Effector CD4-positive, alpha-beta T cell (primary cell): ENCODE data around the gene S100A11.

Experiments used
- DNase-seq: peaks from one replicate; pipeline ENCODE4 v3.0.0-alpha.2; 2020

Gene S100A11

DNA sequence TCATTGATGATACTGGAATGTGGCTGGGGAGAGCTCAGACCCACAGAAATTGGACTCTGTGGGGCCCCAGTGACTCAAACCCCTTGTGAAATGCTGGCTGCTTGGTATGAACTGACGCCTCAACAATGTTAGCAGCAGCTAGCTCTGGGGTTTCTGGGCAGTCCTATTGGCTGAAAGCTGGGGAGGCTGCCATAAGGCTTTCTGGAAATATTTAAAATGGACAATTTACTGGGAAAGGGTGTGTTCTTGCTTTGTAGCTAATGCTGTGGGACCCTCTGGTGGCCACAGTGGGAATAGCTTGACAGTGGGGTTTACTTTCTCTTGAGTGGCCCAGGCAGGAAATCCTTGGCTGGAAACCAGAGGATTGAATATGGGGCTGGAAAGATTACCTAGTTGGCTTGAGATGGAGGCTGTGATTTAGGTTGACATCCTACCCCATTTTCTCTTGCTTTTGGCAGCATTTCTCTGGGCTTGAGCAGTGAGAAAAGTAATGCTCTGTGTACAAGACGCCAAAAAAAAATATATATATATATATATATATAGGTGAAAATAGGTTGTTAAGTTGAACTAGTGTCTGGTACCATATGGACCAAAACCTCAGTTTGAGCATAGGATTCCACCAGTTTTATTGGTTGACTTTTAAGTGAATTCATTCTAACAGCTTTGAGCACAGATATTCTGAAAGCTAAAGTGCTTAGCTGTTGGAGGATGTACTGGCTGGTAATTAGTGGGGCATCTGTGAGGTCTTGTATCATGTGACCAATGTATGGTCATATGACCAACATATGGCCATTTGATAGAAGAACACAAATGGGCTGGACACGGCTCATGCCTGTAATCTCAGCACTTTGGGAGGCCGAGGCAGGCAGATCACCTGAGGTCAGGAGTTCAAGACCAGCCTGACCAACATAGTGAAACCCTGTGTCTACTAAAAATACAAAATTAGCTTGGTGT lies 34.9 kb downstream of the S100A11 start:
- peak; percentile 65 for DNase-seq

DNA sequence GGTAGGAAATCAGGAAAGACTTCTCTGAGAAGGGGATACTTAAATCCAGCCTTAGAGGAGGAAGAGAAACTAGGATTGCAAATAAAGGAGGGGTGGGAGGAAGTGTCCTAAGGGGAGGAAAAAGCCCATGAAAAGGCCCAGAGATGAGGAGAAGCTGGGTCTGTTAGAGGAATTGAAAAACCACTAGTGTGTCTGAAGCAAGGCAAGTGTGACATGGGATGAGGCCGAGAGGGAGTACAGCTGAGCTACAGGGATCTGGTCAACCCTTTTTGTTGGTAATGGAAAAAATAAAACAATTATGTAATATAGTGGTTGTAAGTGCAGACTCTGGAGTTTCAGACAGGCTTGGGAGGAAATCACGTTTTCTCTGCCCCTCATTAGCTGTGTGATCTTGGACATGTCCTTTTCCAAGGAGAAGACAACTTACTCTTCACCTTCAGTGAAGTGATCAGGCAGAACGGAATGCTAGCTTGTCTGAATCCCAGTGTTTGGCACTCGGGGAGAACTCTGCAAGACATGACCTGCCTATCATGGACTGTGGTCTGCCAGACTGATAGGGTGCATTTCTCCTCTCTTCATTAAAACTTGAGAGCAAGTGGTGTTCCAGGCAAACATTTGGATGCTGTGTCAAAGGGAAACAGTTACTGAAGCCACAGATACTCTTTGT lies 35.7 kb downstream of the S100A11 start:
- no peak for DNase-seq

DNA sequence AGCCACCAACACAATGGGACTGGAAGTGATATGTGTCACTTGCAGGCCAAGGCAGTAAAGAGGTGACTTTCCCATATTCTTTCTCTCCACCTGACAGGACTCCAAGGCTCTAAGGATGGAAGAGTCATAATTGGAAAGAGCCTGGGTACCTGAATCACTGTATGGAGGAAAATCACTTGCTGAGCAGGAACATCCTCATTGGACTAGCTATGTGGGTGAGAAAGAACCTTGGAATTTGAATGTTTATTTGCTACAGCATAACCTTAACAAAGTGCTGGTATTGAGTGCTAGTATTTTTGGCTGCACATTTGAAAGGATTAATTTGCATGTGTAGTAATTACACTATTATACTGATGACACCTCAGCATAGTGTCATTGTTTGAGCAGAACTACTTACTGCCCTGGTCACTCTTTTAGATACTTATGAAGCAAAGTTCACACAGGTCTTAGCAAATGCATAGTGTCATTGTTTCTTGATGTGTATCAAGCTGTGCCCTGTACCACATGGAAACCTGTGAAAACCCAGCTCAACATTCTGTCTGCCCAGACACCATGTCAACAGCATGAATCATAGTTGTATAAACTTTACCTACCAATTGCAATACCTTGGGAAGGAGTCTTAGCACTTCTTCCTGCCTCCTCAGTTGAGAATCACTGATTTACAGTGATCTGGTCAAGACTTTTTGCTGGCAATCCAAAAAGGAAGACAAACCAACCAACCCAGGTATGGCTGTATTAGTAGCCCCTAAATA lies 38.0 kb downstream of the S100A11 start:
- no peak for DNase-seq

DNA sequence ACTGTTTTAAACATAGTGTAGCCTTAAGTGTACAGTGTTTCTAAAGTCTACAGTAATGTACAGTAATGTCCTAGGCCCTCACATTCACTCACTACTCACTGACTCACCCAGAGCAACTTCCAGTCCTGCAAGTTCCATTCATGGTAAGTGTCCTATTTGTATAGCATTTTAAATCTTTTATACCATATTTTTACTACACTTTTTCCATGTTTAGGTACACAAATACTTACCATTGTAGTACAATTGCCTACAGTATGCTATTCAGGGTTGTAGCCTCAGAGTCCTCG lies 39.6 kb downstream of the S100A11 start:
- DNase-seq = no peak

DNA sequence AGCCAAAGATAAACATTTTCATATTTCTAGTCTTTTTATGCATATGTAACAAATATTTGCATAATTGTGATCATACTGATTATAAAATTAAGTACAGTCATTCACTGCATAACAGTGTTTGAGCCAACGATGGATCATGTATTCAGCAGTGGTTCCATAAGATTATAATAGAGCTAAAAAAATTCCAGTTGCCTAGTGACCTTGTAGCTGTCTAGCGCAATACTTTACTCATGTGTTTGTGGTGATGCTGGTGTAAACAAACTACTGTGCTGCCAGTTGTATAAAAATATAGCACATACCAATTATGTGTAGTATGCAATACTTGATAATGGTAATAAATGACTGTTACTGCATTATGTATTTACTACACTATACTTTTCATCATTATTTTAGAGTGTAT lies 41.0 kb downstream of the S100A11 start:
- DNase-seq = no peak

DNA sequence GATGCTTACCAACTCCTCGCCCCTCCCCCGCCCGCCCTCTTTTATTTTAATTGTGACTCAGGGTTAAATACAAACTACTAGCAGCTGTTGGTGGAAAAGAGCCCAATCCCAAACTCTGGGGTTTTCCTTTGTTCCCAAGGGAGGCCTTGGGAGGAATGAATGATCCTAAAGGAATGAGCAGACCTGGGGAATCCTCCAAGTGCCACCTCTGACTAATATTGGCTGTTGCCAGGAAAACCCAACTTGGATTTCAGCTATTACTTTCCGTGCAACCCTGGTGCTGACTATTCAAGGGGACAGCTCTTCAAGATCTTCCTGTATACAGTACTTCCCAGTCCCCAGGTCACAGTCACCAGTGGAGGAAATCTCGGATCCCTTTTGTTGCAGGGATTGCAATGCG lies 41.8 kb downstream of the S100A11 start:
- no peak for DNase-seq

DNA sequence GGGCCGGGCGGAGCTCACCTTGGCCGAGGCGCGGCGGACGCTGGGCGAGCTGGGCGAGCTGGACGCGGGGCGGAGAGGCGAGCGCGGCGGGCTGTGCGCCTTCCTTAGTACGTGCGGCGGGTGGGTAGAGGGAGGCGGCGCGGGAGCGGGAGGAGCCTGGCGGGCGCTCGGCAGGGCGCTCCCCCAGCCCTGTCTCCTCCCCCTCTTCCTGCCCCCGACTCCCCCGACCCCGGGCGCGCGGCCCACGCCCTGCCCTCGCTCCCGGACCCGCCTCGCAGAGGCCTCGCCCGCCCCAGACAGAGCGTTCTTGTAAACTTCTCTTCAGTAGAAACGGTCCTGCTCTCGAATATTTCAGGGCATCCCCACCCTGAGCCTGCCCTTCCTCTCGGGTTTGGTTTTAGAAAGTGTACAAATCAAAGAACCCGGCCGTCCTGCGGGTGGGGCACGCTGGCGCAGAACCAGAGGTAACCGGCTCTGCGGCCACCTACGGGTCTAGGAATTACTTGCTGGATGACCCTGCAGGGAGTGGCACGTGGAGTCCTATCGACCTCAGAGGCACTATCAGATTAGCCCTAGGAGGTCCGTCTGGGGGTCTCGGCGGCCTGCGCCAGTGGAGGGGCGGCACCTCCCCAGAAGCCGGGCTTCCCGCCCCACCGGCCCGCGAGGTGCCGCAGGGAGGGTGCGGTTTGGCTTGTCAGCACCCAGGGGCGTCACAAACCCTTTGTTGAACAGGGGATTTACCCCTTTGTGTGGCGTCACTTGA lies 42.9 kb downstream of the S100A11 start, which contains the start of gene S100A10:
S100A10 (minus strand) TSS at position 126 of the 763 bp plus-strand sequence. CDS start 7,629 bp downstream, outside the sequence.
- DNase-seq = peak; percentile 72

DNA sequence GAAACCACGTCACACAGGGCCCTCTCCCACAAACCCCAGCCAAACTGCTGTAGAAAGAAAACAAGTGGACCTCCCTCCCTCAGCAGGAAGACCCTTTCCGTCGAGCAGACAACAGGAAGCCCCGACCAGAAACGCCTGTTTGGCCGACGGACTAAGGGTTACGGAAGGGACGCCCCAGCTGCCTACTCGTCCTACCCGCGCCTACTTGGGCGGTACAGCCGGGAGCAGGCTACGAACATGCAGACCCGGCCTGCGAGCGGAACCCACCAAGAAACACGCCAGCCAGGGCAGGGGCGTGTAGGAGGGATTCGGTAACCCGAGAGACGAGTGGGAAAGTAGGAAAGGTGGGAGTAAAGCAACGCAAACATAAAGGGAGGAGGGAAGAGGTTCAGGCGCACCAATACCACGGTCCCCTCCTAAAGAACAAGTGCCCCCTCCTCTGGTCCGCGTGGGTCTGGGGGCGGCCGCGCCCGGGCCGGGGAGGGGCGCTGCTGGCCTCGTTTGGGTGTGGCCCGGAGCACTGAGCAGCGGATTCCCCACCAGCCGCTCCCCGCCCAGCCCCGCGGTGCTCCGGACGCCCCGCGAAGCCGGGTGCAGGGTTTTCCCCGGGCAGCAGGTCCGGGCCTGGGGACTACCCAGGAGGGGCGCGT lies 43.6 kb downstream of the S100A11 start:
- DNase-seq = peak; percentile 14

DNA sequence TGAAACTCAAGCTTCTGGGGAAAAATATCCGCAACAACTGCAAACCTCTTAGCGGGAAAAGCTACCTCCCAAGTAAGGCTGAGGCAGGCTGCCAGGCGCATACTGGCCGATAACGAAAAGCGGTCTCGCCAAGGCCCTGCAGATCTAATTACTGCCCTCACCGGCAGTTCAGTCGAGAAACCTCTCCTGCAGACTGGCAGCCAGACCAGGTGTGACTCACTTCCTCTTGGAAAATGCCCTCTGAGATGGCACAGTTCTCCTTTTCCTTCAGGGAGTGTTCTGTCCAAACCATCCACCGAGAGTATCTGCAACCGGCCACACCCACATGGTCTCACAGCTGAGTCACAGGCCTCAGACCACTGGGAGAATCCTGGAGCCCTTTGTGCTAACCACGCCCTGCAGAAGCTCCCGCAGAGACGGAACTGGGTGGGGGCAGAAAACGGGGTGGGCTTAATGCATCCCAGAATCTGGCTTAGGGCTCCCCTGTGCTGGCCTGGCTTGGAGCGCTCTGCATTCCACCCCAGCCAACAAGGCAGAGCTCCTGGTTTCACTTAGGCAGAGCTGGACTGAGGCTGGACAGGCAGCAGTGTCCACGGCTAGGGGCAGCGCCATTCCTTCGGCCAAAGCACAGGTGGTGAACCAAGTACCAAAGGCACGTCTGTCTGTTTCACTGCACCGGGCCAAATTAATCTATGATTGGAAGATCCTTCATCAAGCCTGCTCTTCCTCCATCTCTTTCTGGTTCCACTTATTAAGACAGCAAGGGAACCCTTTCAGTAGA lies 44.3 kb downstream of the S100A11 start:
- peak; percentile 18 for DNase-seq

DNA sequence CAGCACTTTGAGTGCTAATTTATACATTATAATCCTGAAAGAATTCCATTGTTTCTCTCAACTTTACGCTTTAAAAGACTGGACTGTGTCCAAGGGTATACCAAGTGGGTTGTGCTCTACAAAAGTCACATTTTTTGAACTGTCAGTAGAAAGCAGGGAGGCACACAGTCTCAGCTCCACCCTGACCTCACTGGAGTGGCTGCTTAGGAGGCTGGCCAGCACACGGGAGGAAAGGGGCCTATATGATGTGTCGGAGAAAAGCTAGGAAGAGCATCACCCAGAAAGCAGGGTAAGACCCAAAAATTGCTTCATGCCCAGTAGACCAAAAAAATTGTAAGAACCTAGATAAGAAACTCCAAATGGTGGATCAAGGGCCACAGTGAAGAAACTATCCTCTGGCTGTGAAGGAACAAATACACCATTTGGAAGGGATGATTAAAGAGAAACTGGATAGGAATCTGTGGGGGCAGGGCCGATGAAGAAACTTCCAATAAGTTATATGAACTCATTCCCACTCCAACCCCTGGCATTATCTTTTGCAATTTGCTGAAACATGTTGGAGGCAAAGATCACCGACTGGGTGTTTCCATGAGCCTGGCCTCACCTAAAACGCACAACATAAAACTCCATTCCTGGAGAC lies 45.0 kb downstream of the S100A11 start:
- no peak for DNase-seq

DNA sequence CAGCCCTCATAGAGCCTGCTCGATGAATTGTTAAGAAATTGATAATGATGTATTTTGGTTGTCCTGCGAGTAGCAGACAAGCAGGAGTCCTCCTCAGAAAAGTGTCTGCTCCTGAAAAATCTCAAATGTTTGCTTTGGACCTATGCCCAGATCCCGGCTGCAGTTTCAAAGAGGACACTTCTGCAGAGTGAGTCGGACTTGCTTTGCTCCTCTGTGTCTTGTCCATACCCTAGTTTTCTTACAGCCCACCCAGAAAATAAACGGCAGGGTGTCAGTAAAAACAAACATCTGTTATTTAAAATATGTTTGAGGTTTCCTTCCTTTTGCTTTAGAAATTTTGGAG lies 46.0 kb downstream of the S100A11 start:
- DNase-seq = no peak

DNA sequence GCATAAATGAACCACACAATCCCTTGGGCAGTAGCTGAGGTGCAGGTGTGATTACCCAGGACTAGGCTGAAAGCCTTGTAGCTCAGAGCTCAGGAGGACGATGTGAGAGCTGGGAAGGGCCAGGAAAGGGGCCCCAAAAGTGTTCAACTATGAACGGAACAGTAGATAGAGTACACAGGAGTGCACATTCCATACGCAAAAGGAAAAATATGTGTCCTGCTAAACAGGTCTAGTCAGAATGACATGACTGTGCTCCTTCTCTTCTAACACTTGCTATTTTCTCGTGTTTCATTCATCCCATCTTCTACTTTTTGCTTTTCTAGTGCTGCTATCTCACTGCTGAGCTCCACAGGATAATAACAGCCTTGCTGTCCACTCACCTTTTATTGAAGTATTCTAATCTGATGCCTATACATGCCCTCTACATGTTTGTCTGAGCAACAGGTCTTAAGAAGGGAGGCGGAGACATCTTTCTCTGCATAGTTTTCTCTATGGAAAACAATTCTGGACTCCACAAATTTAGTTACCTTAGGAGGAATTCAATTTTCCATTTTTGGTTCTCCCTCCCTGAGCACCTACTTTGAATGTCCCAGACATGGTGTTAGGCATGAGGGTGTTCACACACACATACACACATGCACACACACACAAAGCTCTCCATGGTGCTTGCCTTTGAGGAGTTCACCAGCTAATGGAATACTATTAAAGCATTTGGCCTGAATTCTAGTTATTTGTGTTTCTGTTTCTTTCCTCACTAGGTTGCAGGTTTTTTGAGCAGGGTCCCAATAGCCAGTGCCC lies 46.5 kb downstream of the S100A11 start:
- DNase-seq = no peak

DNA sequence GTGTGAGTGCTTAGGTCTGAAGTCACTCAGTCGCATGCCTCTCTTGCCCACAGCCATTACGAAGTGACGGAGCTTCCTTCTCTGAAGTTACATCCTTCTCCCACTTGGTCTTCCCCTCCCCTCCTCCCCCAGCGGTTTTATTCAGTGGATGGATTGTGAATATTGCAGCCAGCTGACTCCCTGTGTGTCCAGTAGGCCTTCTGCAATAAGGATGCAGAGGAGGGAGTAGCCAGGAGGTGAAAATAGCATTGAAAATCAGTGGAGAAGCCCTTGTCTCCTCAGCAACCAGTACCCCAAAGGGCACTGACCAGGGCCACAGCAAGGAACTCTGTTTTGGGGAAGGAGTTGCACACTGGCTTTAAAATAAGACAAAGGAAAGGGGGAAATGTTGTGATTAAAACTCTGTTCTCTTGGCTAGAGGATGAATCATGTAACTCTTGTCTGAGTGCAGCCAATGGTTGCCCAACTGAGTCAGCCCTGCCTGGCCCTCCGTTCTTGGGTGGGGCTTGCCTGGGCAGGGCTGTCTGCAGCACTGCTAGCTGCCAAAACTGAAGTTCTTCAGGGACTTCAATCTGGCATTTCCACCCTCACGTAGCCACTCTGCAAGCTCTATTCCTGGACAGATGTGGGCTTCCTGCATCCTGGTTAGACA lies 47.5 kb downstream of the S100A11 start:
- peak; percentile 18 for DNase-seq

DNA sequence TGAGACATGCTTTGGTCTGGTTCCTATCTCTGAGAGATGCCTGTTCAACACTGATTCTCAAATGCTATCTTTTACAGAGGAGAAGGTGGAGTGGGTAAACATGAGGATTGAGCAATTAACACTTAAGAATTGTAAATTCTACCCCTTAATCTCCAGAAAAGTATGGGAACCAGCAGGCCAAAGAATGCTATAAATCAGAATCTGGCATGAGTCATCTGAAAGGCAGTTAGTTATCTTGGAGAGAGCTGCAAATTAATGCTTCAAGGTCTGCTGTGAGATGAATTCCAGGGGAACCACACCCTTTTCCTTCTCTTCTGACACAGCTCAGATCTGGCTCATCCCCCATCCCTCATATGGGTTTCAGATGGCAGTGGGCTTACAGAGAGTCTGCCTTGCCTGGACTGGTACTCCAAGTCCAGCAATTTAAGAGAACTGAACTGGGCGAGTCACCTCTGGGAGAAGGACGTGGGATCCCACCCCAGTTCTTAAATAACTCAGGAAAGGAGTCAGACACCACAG lies 48.3 kb downstream of the S100A11 start:
- DNase-seq = no peak

DNA sequence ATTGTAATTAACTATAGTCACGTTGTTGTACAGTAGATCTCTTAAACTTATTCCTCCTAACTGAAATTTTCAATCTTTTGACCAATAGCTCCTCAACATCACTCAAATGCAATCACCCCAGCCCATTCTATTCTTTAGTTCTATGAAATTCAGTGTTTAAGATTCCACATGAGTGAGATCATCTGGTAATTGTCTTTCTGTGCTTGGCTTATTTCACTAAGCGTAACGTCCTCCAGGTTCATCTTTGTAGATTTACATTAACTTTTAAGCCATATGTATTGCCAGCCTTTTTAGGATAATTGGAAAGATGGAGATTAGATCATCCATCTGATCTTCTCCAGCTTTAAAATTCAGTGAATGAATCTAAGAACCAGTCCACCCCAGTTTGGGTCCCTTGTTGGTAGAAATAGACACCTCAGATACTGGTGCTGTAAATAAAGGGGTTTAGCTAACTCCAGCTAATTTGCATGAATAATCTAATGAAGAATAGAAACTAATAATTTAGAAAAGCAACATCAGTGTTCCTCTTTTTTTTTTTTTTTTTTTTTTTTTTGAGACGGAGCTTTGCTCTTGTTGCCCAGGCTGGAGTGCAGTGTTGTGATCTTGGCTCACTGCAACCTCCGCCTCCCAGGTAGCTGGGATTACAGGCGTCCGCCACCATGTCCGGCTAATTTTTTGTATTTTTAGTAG lies 50.2 kb downstream of the S100A11 start:
- DNase-seq = no peak

DNA sequence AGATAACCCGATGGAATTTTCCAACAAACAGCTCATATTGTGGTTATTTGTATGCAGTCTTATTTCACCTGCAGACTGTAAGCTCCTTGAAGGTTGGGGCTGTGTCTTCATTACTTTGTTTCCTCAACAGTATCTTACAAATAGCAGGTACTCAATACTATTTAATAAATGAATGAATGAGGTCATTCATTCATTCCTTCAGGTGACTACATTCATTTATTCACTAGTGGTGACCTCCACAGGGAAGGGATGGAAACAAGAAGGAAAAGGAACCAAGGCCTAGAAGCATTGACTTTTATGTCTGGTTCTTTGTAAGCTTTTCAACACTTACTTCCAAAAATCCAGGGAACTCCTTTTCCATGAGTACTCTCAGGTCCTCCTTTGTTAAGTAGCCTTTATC lies 51.0 kb downstream of the S100A11 start:
- DNase-seq = no peak

DNA sequence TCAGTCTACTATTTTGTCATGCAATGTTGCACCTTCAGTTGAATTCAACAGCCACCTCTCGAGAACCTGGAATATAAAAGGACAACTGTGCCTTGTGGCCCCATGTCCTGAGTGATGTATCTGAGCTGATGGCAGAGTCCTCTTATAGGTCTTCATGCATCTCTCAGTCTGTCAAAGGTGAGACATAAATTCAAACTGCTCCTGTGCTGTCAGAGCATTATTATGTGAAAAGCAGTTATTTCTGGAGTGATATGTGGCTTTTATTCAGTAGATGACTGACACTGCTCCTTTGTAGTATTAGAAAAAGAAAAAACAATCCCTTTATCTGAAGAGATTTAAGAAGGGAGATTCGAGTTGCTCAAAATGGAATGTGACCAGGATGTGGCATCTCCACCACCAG lies 51.5 kb downstream of the S100A11 start:
- DNase-seq = no peak

DNA sequence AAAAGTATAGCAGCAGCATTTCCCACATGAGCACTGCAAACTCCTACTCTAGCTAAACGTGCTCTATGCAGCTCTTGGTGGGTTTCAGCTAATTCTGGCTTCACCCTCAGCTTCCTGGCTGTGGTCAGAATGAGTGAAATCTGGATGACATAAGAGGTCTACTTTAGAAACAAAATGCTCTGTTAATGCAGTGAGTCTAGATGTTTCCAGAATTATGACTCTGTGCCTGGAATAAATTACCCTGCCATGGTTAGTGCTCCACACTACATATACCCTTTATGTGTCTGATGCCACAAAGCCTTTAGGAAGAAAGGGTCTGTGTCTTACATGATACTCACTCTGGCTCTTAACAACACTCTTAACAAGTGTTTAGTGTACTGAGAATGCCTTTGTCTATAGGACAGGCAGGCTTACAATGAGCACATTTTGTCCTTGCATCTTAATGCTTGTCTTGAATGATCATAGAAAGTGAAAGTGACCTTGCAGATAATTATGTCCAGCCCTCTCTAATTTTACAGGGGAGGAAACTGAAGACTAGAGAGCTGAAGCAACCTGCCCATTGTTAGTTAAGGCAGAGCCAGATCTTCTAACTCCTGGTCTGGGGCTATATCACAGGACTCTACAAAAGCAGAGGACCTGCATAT lies 52.4 kb downstream of the S100A11 start:
- DNase-seq = no peak
